ENCODE data around the gene ARHGAP12.
"Not testable (repeated sequence)": the region's sequence is repeated elsewhere in the genome, so short reads cannot be mapped to it uniquely, and the experiment has no call there.

The ARHGAP12 gene

GRCh38 chr10:31808258-31809218 lies 120.1 kb downstream of the ARHGAP12 start:
- peak; percentile 12 for DNase-seq

GRCh38 chr10:31804352-31804810 lies 124.2 kb downstream of the ARHGAP12 start:
- no peak for DNase-seq

- DNase-seq = no peak
Observed at GRCh38 chr10:31803606-31804351, 124.9 kb downstream of the ARHGAP12 start.

GRCh38 chr10:31799181-31799580 lies 129.4 kb downstream of the ARHGAP12 start:
- DNase-seq = no peak

GRCh38 chr10:31792745-31793144 lies 135.9 kb downstream of the ARHGAP12 start:
- DNase-seq = no peak

- no peak for DNase-seq
Observed at GRCh38 chr10:31789555-31789954, 139.1 kb downstream of the ARHGAP12 start.

- DNase-seq = no peak
Observed at GRCh38 chr10:31782701-31783100, 145.9 kb downstream of the ARHGAP12 start.

GRCh38 chr10:31780717-31781116 lies 147.9 kb downstream of the ARHGAP12 start:
- no peak for DNase-seq

- no peak for DNase-seq
Observed at GRCh38 chr10:31778627-31779026, 150.0 kb downstream of the ARHGAP12 start.

- DNase-seq = no peak
Observed at GRCh38 chr10:31776159-31776558, 152.5 kb downstream of the ARHGAP12 start.

GRCh38 chr10:31774928-31775650 lies 153.5 kb downstream of the ARHGAP12 start:
- DNase-seq = no peak

- DNase-seq = no peak
Observed at GRCh38 chr10:31774299-31774900, 154.2 kb downstream of the ARHGAP12 start.

- no peak for DNase-seq
Observed at GRCh38 chr10:31773749-31774298, 154.8 kb downstream of the ARHGAP12 start.

GRCh38 chr10:31771331-31771831 lies 157.2 kb downstream of the ARHGAP12 start:
- DNase-seq = no peak

GRCh38 chr10:31770307-31770902 lies 158.2 kb downstream of the ARHGAP12 start:
- peak; percentile 68 for DNase-seq

GRCh38 chr10:31769564-31769963 lies 159.1 kb downstream of the ARHGAP12 start:
- no peak for DNase-seq

- DNase-seq = not testable (repeated sequence)
Observed at GRCh38 chr10:31768935-31769334, 159.7 kb downstream of the ARHGAP12 start.

- DNase-seq = no peak
Observed at GRCh38 chr10:31768467-31768866, 160.2 kb downstream of the ARHGAP12 start.

- DNase-seq = no peak
Observed at GRCh38 chr10:31765541-31765940, 163.1 kb downstream of the ARHGAP12 start.

- DNase-seq = no peak
Observed at GRCh38 chr10:31762316-31762715, 166.3 kb downstream of the ARHGAP12 start.

- no peak for DNase-seq
Observed at GRCh38 chr10:31761156-31761555, 167.5 kb downstream of the ARHGAP12 start.

- no peak for DNase-seq
Observed at GRCh38 chr10:31760674-31761081, 168.0 kb downstream of the ARHGAP12 start.
